Thyroid gland (tissue), 4 donors: ENCODE data around the gene USP36. TPM values are rescaled to one million over a fixed set of nuclear protein-coding genes. Genes with fewer than 3 reads are reported as not detected.

Source experiments
- DNase-seq, 2 donors: peaks; one replicate each; pipeline ENCODE4 v3.0.0-alpha.2; 2019
- H3K27ac ChIP-seq, 3 donors: fragments of 200-600 bp; sonication (generic); 1 replicate in 2 of 3; 2 replicates in 1 of 3; pipeline ENCODE4 v1.5.1; 2016 to 2019; ENCODE audit warnings: mild to moderate bottlenecking in 1 of 3, moderate library complexity in 1 of 3
- H3K27me3 ChIP-seq: fragments of 200-600 bp; sonication (generic); one replicate; pipeline ENCODE4 v1.5.1; 2019
- H3K36me3 ChIP-seq, 2 donors: fragments of 200-600 bp; sonication (generic); one replicate each; pipeline ENCODE4 v1.5.1; 2016 to 2019
- H3K4me1 ChIP-seq, 2 donors: fragments of 200-600 bp; sonication (generic); one replicate each; pipeline ENCODE4 v1.5.1; 2017 to 2019
- H3K4me3 ChIP-seq, 3 donors: fragments of 200-600 bp; sonication (generic); replicated peaks in 1 of 3; 1 replicate in 2 of 3; 2 replicates in 1 of 3; pipeline ENCODE4 v1.5.1; 2016; ENCODE audit warnings: mild to moderate bottlenecking in 1 of 3
- H3K9me3 ChIP-seq: fragments of 200-600 bp; sonication (generic); one replicate; pipeline ENCODE4 v1.5.1; 2017
- POLR2A ChIP-seq, 2 donors: fragments of 450-650 bp; IDR thresholded peaks; one replicate each; pipeline ENCODE4 v1.6.1; 2017; ENCODE audit warnings: antibody characterized with exemption in 2 of 2, mild to moderate bottlenecking in 2 of 2, moderate library complexity in 1 of 2
- WGBS, 2 donors: methylation state at CpG; one replicate each; pipeline ENCODE4 v1.1.5; 2017; 5-methylcytosine and 5-hydroxymethylcytosine counted together
- intact Hi-C: fragments of 100-400 bp; cut with DNase I; formaldehyde crosslinking; loops from one replicate; pipeline ENCODE4 v1.15.1; 2023
- total RNA-seq, 4 donors: library from RNA; depleted of rRNA; stranded (reverse); fragments of >200 nt; gene quantifications; one replicate each; pipeline ENCODE4 v1.2.3, GENCODE V29; 2016
- TF ChIP-seq, protein P1 (sequence below), 6 experiments: fragments of 200-600 bp in 3 of 6; fragments of 450-650 bp in 3 of 6; sonication (generic) in 3 of 6; IDR thresholded peaks; one replicate each; pipeline ENCODE4 v1.5.1; 2016 to 2019; ENCODE audit warnings: antibody characterized with exemption in 6 of 6, mild to moderate bottlenecking in 2 of 6, inconsistent platforms in 1 of 6, moderate library complexity in 1 of 6

The USP36 gene
- total RNA-seq, 4 donors from 2014 or later, result 33.9 to 61.5 (median 46.6) TPM

DNA sequence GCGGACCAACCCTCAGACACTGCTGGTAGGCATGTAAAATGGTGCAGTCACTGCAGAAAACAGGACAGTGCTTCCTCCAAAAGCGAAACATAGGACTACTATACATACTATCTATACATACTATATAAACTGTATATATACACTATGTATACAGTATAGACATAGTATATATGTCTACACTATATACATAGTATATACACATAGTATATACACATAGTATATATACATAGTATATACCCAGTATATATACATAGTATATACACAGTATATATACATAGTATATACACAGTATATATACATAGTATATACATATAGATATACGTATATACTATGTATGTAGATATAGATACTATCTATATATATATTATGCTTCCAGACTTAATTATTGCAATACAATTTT lies 6.4 kb upstream of the USP36 start:
- Histone ChIP-seq H3K27ac (no peak overlapping the region), H3K27me3 (no peaks in the 10 kb centered on the region), H3K9me3 (no peaks in the 10 kb centered on the region), H3K4me1 (no peaks in the 10 kb centered on the region), H3K36me3 (no peaks in the 10 kb centered on the region), H3K4me3 (no peak overlapping the region)
- WGBS, 2 donors, result 94 to 96% methylated on average over 3 of the region's 3 CpGs
- intact Hi-C loops, result no loop called here
- TF ChIP-seq POLR2A (IDR thresholded peaks at IDR 0.05), result no peak
- TF ChIP-seq, protein P1, sequence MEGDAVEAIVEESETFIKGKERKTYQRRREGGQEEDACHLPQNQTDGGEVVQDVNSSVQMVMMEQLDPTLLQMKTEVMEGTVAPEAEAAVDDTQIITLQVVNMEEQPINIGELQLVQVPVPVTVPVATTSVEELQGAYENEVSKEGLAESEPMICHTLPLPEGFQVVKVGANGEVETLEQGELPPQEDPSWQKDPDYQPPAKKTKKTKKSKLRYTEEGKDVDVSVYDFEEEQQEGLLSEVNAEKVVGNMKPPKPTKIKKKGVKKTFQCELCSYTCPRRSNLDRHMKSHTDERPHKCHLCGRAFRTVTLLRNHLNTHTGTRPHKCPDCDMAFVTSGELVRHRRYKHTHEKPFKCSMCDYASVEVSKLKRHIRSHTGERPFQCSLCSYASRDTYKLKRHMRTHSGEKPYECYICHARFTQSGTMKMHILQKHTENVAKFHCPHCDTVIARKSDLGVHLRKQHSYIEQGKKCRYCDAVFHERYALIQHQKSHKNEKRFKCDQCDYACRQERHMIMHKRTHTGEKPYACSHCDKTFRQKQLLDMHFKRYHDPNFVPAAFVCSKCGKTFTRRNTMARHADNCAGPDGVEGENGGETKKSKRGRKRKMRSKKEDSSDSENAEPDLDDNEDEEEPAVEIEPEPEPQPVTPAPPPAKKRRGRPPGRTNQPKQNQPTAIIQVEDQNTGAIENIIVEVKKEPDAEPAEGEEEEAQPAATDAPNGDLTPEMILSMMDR (IDR thresholded peaks at IDR 0.05), result no peak
- no peak for DNase-seq

DNA sequence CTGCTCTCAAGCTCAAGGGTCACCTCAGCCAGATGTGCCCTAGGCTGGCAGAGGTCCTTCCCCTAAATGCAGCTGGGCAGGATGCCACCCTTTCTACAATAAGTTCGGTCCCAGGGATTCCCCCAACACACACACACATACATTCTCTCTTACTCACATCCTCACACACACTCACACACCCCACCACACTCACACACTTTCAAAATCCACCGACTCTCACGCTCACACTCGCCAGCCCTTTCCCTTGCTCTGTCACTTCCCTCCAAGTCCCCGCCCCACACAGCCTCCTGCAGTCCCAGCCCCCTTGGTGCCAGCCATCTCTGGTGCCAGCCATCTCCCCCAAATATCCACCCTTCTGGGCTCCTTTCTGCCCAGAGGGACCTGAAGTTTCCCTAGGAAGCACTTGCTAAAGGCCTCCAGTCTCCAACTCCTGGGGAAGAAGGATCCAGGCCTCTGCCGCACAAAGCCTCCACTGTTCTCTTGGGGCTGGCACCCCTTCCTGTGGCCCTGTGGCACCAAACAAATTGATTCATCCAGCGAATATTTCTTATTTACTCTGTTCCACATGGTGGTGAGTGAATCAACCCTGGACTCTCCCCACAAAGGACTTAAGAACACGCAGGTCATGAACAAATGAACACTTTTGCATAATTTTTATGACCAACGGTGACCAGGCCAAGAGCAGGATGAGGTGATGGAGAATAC lies 3.8 kb upstream of the USP36 start:
- no peak for DNase-seq
- Histone ChIP-seq H3K27ac (no peak overlapping the region), H3K4me3 (no peak overlapping the region), H3K36me3 (no peaks in the 10 kb centered on the region), H3K9me3 (no peaks in the 10 kb centered on the region), H3K27me3 (no peaks in the 10 kb centered on the region), H3K4me1 (peaks cover 7 to 9% of the 10 kb centered on the region in 2 donors)
- intact Hi-C loops, result no loop called here
- TF ChIP-seq, protein P1 (IDR thresholded peaks at IDR 0.05), result no peak
- no peak for TF ChIP-seq POLR2A (IDR thresholded peaks at IDR 0.05)
- 80 to 83% methylated on average over 9 of the region's 9 CpGs for WGBS, 2 donors

DNA sequence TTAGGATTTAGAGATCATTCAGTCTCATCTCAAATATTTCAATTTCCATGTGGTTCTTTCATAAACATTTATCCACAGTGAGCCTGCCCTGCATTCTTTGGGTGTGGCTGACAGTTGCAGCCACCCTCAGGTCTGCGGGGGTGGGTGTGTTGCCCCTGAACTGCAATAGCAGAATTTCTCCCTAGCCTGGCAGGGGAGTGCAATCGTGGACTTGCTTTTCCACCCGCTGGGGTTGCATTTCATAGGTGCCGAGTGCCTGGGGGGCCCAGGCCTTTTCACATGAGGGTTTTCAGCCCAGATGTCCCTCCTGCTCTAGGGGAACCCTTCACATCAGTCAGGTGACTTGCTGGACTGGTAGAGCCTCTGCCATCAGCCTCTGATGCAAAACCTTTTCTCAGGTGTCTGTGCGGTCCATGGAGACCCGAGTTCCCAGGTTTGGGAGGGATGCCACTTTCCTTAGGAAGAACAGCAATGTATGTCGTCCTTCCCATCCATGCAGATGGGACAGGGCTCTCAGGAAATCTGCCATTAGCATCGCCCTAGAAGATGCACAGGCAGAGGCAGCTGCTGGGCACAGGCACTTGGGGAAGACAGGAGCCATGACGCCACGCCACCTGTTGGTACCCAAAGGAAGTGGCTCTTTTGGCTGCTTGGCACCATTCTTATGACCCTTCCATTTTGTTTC lies 2.4 kb upstream of the USP36 start:
- TF ChIP-seq, protein P1 (IDR thresholded peaks at IDR 0.05), result peak; percentile 11 to 60 (median 32)
- TF ChIP-seq POLR2A (IDR thresholded peaks at IDR 0.05), result no peak
- Histone ChIP-seq H3K36me3 (no peaks in the 10 kb centered on the region), H3K9me3 (no peaks in the 10 kb centered on the region), H3K27ac (no peak overlapping the region), H3K4me1 (peaks cover 19% of the 10 kb centered on the region in 2 donors), H3K4me3 (no peak overlapping the region), H3K27me3 (no peaks in the 10 kb centered on the region)
- DNase-seq, result peak; percentile 30 to 40
- intact Hi-C loops, result no loop called here
- WGBS, 2 donors, result 63 to 69% methylated on average over 9 to 10 of the region's 10 CpGs

DNA sequence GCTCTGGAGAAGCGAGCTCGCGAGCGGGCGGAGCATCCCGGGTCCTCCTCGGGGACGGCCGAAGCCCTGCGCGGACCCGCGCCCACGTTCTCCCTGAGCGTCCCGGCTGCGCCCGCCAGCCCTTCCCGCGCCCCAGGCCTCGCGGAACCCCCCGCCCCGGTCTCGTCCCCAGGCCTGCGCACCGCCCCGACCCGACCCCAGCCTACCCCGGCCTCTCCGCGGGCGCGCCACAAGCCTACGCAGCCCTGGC lies 159 bp downstream of the USP36 start:
- H3K4me3 ChIP-seq, result peak overlapping the region; percentile 78 to 91 (median 84)
- no peaks in the 10 kb centered on the region for H3K27me3 ChIP-seq
- H3K4me1 ChIP-seq, result peaks cover 19% of the 10 kb centered on the region in 2 donors
- intact Hi-C loops, result no loop called here
- DNase-seq, result no peak
- TF ChIP-seq POLR2A (IDR thresholded peaks at IDR 0.05), result no peak
- TF ChIP-seq, protein P1 (IDR thresholded peaks at IDR 0.05), result no peak
- peak overlapping the region; percentile 95 to 100 (median 98) for H3K27ac ChIP-seq
- no peaks in the 10 kb centered on the region for H3K9me3 ChIP-seq
- WGBS, 2 donors, result 0% methylated on average over 23 of the region's 35 CpGs; no CpG with 5 or more reads in 1 of the 2 donors
- H3K36me3 ChIP-seq, result peaks cover 21% of the 10 kb centered on the region in 2 donors
